ENCODE data around the gene HSD17B13. TPM values are rescaled to one million over a fixed set of nuclear protein-coding genes. Genes with fewer than 3 reads are reported as not detected.

The HSD17B13 gene
- total and polyA plus RNA-seq, 2 of the 13 experiments (the other 11 are each of a cell fraction or from before 2014, with no cell fraction given): 0.04 to 0.15 TPM

DNA sequence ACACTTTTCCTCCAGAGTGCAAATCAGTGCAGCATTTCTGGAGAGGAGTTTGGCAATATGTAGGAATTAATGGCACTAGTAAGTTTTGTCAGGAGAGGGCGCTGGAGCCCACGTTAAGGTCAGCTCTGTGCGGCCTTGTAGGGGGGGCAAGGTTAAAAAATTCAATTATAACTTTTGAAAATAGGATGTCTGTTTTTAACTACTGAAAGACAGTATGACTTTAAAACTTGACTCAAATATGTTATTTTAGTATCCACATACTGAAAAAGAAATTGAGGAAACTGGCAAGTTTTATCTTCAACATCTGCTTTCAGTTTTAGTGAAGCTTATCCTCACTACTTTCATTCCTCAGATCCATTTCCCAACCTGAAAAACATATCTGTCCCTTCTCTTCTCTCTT, 30.9 kb upstream of the HSD17B13 start (continued):
- TF ChIP-seq RFX5 (IDR thresholded peaks at IDR 0.05; ENCODE audit: low read depth, low read length) (no peak), ZNF740 (CRISPR knock-in tag; IDR thresholded peaks at IDR 0.05) (peak; percentile 85), SOX13 (IDR thresholded peaks at IDR 0.05) (no peak), SOX13 (CRISPR knock-in tag; conservative IDR thresholded peaks at IDR 0.05 in 1 of 2, IDR thresholded peaks at IDR 0.05 in 1 of 2) (no peak), CEBPG (CRISPR knock-in tag; IDR thresholded peaks at IDR 0.05) (0 out of 2 replicates have a peak, but pooled peaks have one; percentile 39), CTCF (CRISPR knock-in tag; IDR thresholded peaks at IDR 0.05) (peak; percentile 65), ZNF3 (CRISPR knock-in tag; IDR thresholded peaks at IDR 0.05) (no peak), NFATC3 (CRISPR knock-in tag; IDR thresholded peaks at IDR 0.05) (no peak), PHF21A (CRISPR knock-in tag; IDR thresholded peaks at IDR 0.05) (no peak), ZNF839 (CRISPR knock-in tag; IDR thresholded peaks at IDR 0.05; ENCODE audit: borderline replicate concordance) (no peak), ZSCAN20 (CRISPR knock-in tag; IDR thresholded peaks at IDR 0.05; ENCODE audit: borderline replicate concordance) (no peak), ZNF850 (CRISPR knock-in tag; conservative IDR thresholded peaks at IDR 0.05) (no peak), ZNF567 (CRISPR knock-in tag; IDR thresholded peaks at IDR 0.05; ENCODE audit: borderline replicate concordance) (no peak), ZNF124 (CRISPR knock-in tag; IDR thresholded peaks at IDR 0.05) (no peak), ETV6 (CRISPR knock-in tag; conservative IDR thresholded peaks at IDR 0.05) (no peak), AHR (CRISPR knock-in tag; IDR thresholded peaks at IDR 0.05) (no peak), ZNF570 (CRISPR knock-in tag; IDR thresholded peaks at IDR 0.05; ENCODE audit: borderline replicate concordance) (no peak), HMG20B (CRISPR knock-in tag; conservative IDR thresholded peaks at IDR 0.05) (no peak), AKAP8 (CRISPR knock-in tag; IDR thresholded peaks at IDR 0.05) (no peak), CCAR2 (optimal IDR thresholded peaks at IDR 0.05; ENCODE audit: low read depth, low read length) (no peak)
